HG02642 (cell line): Measurements from ENCODE around the gene IL7R.
A peak's percentile ranks its signal among the peaks of the same experiment; 100 is the strongest.

ENCODE experiments used
- ATAC-seq: cut with Tn5 transposase; IDR thresholded peaks from one replicate; pipeline ENCODE4 v1.9.1; 2021; ENCODE audit warnings: mild to moderate bottlenecking; ENCODE audit not compliant: unreplicated experiment, poor library complexity

The IL7R gene

GRCh38 chr5:35900972-35901695, 44.4 kb downstream of the IL7R start:
- ATAC-seq, result no peak

GRCh38 chr5:35902046-35902672, 45.5 kb downstream of the IL7R start:
- ATAC-seq, result peak; percentile 69

DNA sequence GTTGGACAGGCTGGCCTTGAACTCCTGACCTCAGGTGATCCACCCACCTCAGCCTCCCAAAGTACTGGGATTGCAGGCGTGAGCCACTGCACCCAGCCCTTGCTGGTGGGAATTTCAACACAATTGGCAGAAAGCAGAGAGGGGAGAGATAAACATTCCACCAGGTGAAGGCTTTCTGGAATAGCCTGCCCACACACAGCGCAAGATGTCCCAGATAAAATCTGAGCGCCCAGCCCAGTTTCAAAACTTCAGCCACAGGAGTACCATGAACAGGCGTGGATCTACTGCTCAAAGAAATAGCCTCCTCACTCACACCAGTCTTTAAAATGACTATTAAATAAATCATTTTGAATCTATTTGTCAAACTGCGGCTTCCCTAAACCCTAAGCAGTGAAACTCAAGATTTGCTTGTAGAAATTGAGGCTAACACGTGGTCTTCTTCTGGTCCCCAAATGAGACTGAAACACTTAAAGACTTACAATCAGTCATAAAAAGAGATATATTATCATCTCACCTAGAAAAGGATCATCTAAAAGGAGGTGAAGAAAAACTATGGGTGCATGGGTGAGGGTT, 47.0 kb downstream of the IL7R start:
- ATAC-seq, result no peak

- no peak for ATAC-seq
Observed at GRCh38 chr5:35904443-35905132, 47.9 kb downstream of the IL7R start.

GRCh38 chr5:35908228-35908627, 51.5 kb downstream of the IL7R start:
- ATAC-seq, result no peak

GRCh38 chr5:35908814-35909213, 52.1 kb downstream of the IL7R start:
- no peak for ATAC-seq

DNA sequence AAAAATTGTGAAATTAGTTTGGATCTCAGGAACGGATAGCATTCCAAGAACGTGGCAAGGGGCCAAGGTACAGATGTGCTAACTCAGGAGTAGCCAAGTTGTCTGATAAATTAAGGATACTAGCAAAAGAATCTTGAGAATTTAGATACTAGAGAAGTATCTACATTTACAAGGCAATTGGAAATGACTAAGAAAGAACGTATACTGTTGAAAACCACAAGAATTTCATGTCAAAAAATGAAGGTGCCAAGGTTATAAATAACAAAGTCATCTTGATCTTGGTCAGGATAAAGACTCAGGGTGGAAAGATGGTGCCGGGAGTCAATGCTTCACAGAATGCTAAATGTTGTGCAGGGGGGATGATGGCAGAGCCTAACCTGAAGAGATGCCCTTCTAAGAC, 62.5 kb downstream of the IL7R start:
- ATAC-seq, result no peak

DNA sequence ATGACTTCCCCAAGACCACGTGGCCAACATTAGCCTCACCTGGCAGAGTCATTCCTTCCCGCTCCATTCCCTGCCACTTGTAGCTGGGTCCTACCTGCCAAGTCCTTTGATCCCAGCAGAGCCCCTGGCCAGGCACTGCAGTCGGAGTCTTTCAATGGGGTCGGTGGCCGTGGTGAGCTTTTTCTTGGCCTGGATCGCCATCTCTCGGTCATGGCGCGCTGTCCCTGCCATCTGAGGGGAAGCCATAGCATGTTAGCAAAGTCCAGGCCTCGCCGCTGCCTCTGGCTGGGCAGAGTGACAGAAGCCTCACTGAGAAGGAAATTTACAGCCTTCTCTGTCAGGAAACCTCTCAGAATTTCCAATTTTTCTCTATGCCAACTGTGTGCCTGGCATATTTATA, 64.2 kb downstream of the IL7R start:
- no peak for ATAC-seq

DNA sequence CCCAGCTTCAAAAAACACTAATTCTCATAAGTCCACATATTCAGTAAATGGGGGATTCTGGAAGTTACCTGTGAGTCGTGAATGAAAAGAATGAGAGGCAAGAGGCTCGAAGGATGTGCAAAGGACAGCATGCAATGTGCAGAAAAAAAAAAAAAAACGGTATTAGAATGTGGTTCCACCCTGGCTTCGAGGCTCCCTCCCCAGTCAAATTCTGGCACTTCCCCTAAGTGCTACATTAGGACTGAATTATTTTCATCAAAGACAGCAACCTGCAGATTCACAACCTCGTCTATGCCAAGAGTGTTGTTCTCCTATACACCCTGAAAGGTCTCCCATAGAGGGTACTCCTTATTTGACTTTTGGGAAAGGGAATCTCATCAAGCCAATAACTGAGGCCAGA, 65.2 kb downstream of the IL7R start:
- ATAC-seq, result no peak

DNA sequence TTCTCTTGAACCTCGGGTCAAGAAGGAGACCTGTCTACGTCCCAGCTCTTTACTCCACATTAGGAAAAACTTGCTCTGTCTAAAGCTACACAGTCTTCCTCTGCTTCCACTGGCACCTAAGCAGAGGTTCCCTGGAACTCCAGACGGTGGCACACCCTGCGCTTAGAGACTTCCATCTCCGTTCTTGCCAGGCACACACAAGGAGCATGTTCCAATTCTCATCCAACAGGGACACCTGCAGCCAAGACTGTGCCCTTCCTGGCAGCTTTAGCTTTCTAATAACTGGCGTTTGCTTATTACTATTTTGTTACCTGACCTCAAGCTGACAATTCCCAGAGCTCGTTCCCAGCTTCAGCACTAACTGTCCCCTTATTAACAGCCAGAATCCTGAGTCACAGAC, 65.8 kb downstream of the IL7R start:
- ATAC-seq, result no peak

DNA sequence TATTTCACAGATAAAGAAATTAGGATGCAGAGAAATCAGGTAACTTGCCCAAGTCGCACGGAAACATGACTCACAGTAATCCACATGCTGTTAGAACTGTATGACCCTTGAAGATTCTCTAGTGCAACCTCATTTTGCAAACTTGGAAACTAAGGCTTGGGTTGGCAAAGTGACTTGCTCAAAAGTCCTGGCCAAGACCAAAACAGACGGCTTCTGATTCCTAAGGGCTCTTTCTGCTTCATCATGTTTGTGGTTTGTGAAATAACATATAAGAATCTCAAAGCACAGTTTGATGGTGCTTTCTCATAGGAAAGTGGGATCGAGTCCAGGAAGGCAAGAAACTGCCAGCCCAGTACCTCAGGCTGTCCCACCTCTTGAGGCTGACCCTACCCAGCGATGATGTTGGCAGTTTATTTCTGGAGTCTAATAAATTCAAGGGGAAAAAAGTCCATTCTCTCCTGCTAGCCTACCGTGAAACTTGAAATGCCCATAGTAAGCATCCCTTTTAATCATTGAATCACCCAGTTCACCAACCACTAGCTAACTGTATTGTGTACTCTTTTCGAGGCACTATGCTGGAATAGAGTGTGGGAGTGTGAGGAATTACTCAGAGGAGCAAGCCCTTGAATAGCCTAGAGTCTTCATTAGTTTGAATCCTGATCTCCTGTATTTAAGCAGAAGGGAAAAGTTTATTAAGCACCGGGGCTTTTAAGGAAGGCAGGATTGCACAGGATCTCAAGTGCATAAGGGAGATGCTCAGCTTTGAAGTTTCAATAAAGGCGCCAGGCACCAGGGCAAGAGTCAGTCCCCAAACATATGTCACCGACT, 67.6 kb downstream of the IL7R start:
- no peak for ATAC-seq

DNA sequence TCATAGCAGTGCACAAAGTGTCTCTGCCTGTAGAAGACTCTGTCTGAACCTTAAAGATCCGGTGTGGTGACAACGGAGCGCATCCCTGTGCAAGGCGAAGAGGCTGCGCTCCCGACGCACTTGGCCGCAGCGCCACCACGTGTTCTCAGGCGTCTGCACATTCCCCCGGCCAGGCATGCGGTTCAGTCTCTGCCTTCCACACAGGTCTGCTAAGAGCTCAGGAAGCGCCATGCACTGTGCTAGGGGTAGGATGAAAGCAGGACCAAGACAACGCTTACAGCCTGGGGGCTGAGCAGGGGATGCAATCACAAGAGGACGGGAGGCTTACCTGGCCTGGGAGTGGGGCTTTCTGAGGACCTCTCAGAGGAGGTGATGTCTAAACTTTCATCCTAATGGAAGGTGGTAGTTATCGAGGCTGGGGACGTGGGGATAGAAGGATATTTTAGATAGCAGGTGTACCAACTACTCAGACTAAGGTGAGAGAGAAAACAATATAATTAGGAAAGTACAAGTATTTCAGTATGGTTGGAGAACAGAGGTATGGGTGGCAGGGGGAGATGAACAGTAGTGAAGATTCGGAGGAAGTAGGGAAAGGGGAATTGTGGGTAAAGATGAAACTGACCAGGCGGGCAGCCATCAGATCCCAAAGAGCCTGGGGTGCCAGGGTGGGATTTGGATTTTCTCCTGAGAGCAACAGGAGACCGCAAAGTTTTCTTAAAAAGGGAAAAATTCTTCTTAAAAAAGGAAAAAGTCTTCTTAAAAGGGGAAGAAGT, 68.4 kb downstream of the IL7R start:
- ATAC-seq, result peak; percentile 66

- peak; percentile 70 for ATAC-seq
Observed at GRCh38 chr5:35926389-35927051, 69.8 kb downstream of the IL7R start.
